ENCODE measurements around the gene KPNA1.

KPNA1 gene

GRCh38 chr3:122520861-122521260 is 6.1 kb upstream of the KPNA1 start:
- Histone ChIP-seq H3K36me3 (ENCODE audit: control insufficient read depth in 4 of 4, insufficient read depth in 4 of 4, low read length in 3 of 4) (no peaks in the 10 kb centered on the region), H3K27me3 (replicated peaks in 2 of 5; ENCODE audit: control insufficient read depth in 4 of 5, insufficient read depth in 5 of 5, low read length in 4 of 5) (no peaks in the 10 kb centered on the region), H3K27ac (ENCODE audit: insufficient read depth in 1 of 2, low read depth in 1 of 2, low read length in 2 of 2, poor library complexity in 1 of 2, severe bottlenecking in 2 of 2) (no peak overlapping the region), H3K4me3 (ENCODE audit: control insufficient read depth in 1 of 7, extremely low read depth in 1 of 7, insufficient read depth in 4 of 7, low read depth in 2 of 7, low read length in 6 of 7) (no peak overlapping the region), H3K9me3 (ENCODE audit: control extremely low read depth in 1 of 5, control insufficient read depth in 4 of 5, insufficient read depth in 2 of 5, low read depth in 1 of 5, low read length in 4 of 5) (no peaks in the 10 kb centered on the region), H3K4me1 (ENCODE audit: control extremely low read depth in 1 of 4, control insufficient read depth in 4 of 4, insufficient read depth in 4 of 4, low read length in 3 of 4) (peaks cover 0 to 3% (median 0%) of the 10 kb centered on the region in 4 experiments)
- ChIA-PET POLR2A (interaction anchor here (0.6 kb wide), 1 partner anchor 149 kb away, joined by 5 read pairs; no protein-coding TSS in a partner anchor), CTCF (no interaction called here)
- WGBS (ENCODE audit: insufficient coverage) = 90% methylated on average over 4 of the region's 4 CpGs
- DNase-seq = no peak

- Histone ChIP-seq H3K9me3 (ENCODE audit: control extremely low read depth in 1 of 5, control insufficient read depth in 4 of 5, insufficient read depth in 2 of 5, low read depth in 1 of 5, low read length in 4 of 5) (no peaks in the 10 kb centered on the region), H3K4me1 (ENCODE audit: control extremely low read depth in 1 of 4, control insufficient read depth in 4 of 4, insufficient read depth in 4 of 4, low read length in 3 of 4) (peaks cover 0 to 7% (median 1%) of the 10 kb centered on the region in 4 experiments), H3K36me3 (ENCODE audit: control insufficient read depth in 4 of 4, insufficient read depth in 4 of 4, low read length in 3 of 4) (no peaks in the 10 kb centered on the region), H3K4me3 (ENCODE audit: control insufficient read depth in 1 of 7, extremely low read depth in 1 of 7, insufficient read depth in 4 of 7, low read depth in 2 of 7, low read length in 6 of 7) (no peak overlapping the region), H3K27me3 (replicated peaks in 2 of 5; ENCODE audit: control insufficient read depth in 4 of 5, insufficient read depth in 5 of 5, low read length in 4 of 5) (no peaks in the 10 kb centered on the region), H3K27ac (ENCODE audit: insufficient read depth in 1 of 2, low read depth in 1 of 2, low read length in 2 of 2, poor library complexity in 1 of 2, severe bottlenecking in 2 of 2) (no peak overlapping the region)
- DNase-seq = no peak
- CTCF ChIA-PET = interaction anchor here (0.7 kb wide), 1 partner anchor 41 kb away, joined by 3 read pairs; no protein-coding TSS in a partner anchor
- POLR2A ChIA-PET = no interaction called here
Observed at GRCh38 chr3:122519693-122520092, 5.0 kb upstream of the KPNA1 start.

- H3K27ac ChIP-seq (ENCODE audit: insufficient read depth in 1 of 2, low read depth in 1 of 2, low read length in 2 of 2, poor library complexity in 1 of 2, severe bottlenecking in 2 of 2) = no peak overlapping the region
- CTCF ChIA-PET = interaction anchor here (0.7 to 1.6 kb wide), 4 partner anchors 11 to 126 kb away, joined by 3 to 4 read pairs (median 3); no protein-coding TSS in a partner anchor
- H3K36me3 ChIP-seq (ENCODE audit: control insufficient read depth in 4 of 4, insufficient read depth in 4 of 4, low read length in 3 of 4) = no peaks in the 10 kb centered on the region
- POLR2A ChIA-PET = no interaction called here
- peak; percentile 32 to 69 (median 43) for DNase-seq
- no peak overlapping the region for H3K4me3 ChIP-seq (ENCODE audit: control insufficient read depth in 1 of 7, extremely low read depth in 1 of 7, insufficient read depth in 4 of 7, low read depth in 2 of 7, low read length in 6 of 7)
- 77% methylated on average over 3 of the region's 6 CpGs for WGBS (ENCODE audit: insufficient coverage)
- H3K27me3 ChIP-seq (replicated peaks in 2 of 5; ENCODE audit: control insufficient read depth in 4 of 5, insufficient read depth in 5 of 5, low read length in 4 of 5) = no peaks in the 10 kb centered on the region
- H3K4me1 ChIP-seq (ENCODE audit: control extremely low read depth in 1 of 4, control insufficient read depth in 4 of 4, insufficient read depth in 4 of 4, low read length in 3 of 4) = peaks cover 6 to 22% (median 11%) of the 10 kb centered on the region in 4 experiments
- no peaks in the 10 kb centered on the region for H3K9me3 ChIP-seq (ENCODE audit: control extremely low read depth in 1 of 5, control insufficient read depth in 4 of 5, insufficient read depth in 2 of 5, low read depth in 1 of 5, low read length in 4 of 5)
Observed at GRCh38 chr3:122516846-122517360, 2.2 kb upstream of the KPNA1 start.

GRCh38 chr3:122515870-122516269 is 1.1 kb upstream of the KPNA1 start:
- POLR2A ChIA-PET = no interaction called here
- H3K27ac ChIP-seq (ENCODE audit: insufficient read depth in 1 of 2, low read depth in 1 of 2, low read length in 2 of 2, poor library complexity in 1 of 2, severe bottlenecking in 2 of 2) = no peak overlapping the region
- CTCF ChIA-PET = interaction anchor here (1.0 to 1.6 kb wide), 5 partner anchors 10 to 56 kb away, joined by 3 to 6 read pairs (median 3); no protein-coding TSS in a partner anchor
- H3K27me3 ChIP-seq (replicated peaks in 2 of 5; ENCODE audit: control insufficient read depth in 4 of 5, insufficient read depth in 5 of 5, low read length in 4 of 5) = no peaks in the 10 kb centered on the region
- no peak overlapping the region for H3K4me3 ChIP-seq (ENCODE audit: control insufficient read depth in 1 of 7, extremely low read depth in 1 of 7, insufficient read depth in 4 of 7, low read depth in 2 of 7, low read length in 6 of 7)
- no peaks in the 10 kb centered on the region for H3K9me3 ChIP-seq (ENCODE audit: control extremely low read depth in 1 of 5, control insufficient read depth in 4 of 5, insufficient read depth in 2 of 5, low read depth in 1 of 5, low read length in 4 of 5)
- H3K4me1 ChIP-seq (ENCODE audit: control extremely low read depth in 1 of 4, control insufficient read depth in 4 of 4, insufficient read depth in 4 of 4, low read length in 3 of 4) = peaks cover 6 to 28% (median 11%) of the 10 kb centered on the region in 4 experiments
- no peak for DNase-seq
- H3K36me3 ChIP-seq (ENCODE audit: control insufficient read depth in 4 of 4, insufficient read depth in 4 of 4, low read length in 3 of 4) = no peaks in the 10 kb centered on the region
- WGBS (ENCODE audit: insufficient coverage) = 100% methylated on average over 1 of the region's 3 CpGs

- POLR2A ChIA-PET = interaction anchor here (0.6 to 0.9 kb wide), 3 partner anchors 99 to 164 kb away, joined by 3 read pairs; partner anchors contain the start of genes FAM162A, MIX23 and WDR5B
- Histone ChIP-seq H3K36me3 (ENCODE audit: control insufficient read depth in 4 of 4, insufficient read depth in 4 of 4, low read length in 3 of 4) (no peaks in the 10 kb centered on the region), H3K4me1 (ENCODE audit: control extremely low read depth in 1 of 4, control insufficient read depth in 4 of 4, insufficient read depth in 4 of 4, low read length in 3 of 4) (peaks cover 6 to 28% (median 11%) of the 10 kb centered on the region in 4 experiments), H3K4me3 (ENCODE audit: control insufficient read depth in 1 of 7, extremely low read depth in 1 of 7, insufficient read depth in 4 of 7, low read depth in 2 of 7, low read length in 6 of 7) (peak overlapping the region; percentile 67 to 85 (median 80)), H3K27ac (ENCODE audit: insufficient read depth in 1 of 2, low read depth in 1 of 2, low read length in 2 of 2, poor library complexity in 1 of 2, severe bottlenecking in 2 of 2) (peak overlapping the region; percentile 90 to 94), H3K27me3 (replicated peaks in 2 of 5; ENCODE audit: control insufficient read depth in 4 of 5, insufficient read depth in 5 of 5, low read length in 4 of 5) (no peaks in the 10 kb centered on the region), H3K9me3 (ENCODE audit: control extremely low read depth in 1 of 5, control insufficient read depth in 4 of 5, insufficient read depth in 2 of 5, low read depth in 1 of 5, low read length in 4 of 5) (peaks cover 0 to under 1% (median 0%) of the 10 kb centered on the region in 5 experiments)
- 27% methylated on average over 14 of the region's 19 CpGs for WGBS (ENCODE audit: insufficient coverage)
- DNase-seq = no peak
- CTCF ChIA-PET = interaction anchor here (1.0 to 1.9 kb wide), 6 partner anchors 13 to 99 kb away, joined by 3 to 6 read pairs (median 3); partner anchors contain the start of gene WDR5B
Observed at GRCh38 chr3:122515020-122515468, 305 bp upstream of the KPNA1 start.

GRCh38 chr3:122513386-122514122 is 1.2 kb downstream of the KPNA1 start:
- Histone ChIP-seq H3K9me3 (ENCODE audit: control extremely low read depth in 1 of 5, control insufficient read depth in 4 of 5, insufficient read depth in 2 of 5, low read depth in 1 of 5, low read length in 4 of 5) (peaks cover 0 to 6% (median 0%) of the 10 kb centered on the region in 5 experiments), H3K4me1 (ENCODE audit: control extremely low read depth in 1 of 4, control insufficient read depth in 4 of 4, insufficient read depth in 4 of 4, low read length in 3 of 4) (peaks cover 6 to 28% (median 11%) of the 10 kb centered on the region in 4 experiments), H3K4me3 (ENCODE audit: control insufficient read depth in 1 of 7, extremely low read depth in 1 of 7, insufficient read depth in 4 of 7, low read depth in 2 of 7, low read length in 6 of 7) (peak overlapping the region; percentile 67 to 85 (median 80)), H3K36me3 (ENCODE audit: control insufficient read depth in 4 of 4, insufficient read depth in 4 of 4, low read length in 3 of 4) (no peaks in the 10 kb centered on the region), H3K27me3 (replicated peaks in 2 of 5; ENCODE audit: control insufficient read depth in 4 of 5, insufficient read depth in 5 of 5, low read length in 4 of 5) (no peaks in the 10 kb centered on the region), H3K27ac (ENCODE audit: insufficient read depth in 1 of 2, low read depth in 1 of 2, low read length in 2 of 2, poor library complexity in 1 of 2, severe bottlenecking in 2 of 2) (peak overlapping the region; percentile 90 to 94)
- no peak for DNase-seq
- ChIA-PET POLR2A (interaction anchor here (0.6 kb wide), 1 partner anchor 55 kb away, joined by 3 read pairs; no protein-coding TSS in a partner anchor), CTCF (interaction anchor here (1.0 to 1.9 kb wide), 2 partner anchors 54 to 81 kb away, joined by 3 to 6 read pairs; no protein-coding TSS in a partner anchor)
- 2% methylated on average over 8 of the region's 19 CpGs for WGBS (ENCODE audit: insufficient coverage)

Measured in common myeloid progenitor, CD34-positive (primary cell).